Stomach (tissue), 4 donors: ENCODE results near the gene ZNF594.

ENCODE experiments used
- POLR2A ChIP-seq, 4 donors: fragments of 450-650 bp; IDR thresholded peaks; one replicate each; pipeline ENCODE4 v1.6.1; 2016; ENCODE audit warnings: antibody characterized with exemption in 4 of 4, control low read depth in 2 of 4, mild to moderate bottlenecking in 1 of 4, moderate library complexity in 1 of 4
- POLR2AphosphoS5 ChIP-seq, 3 donors: sonication (generic); formaldehyde crosslinking; IDR thresholded peaks; one replicate each; pipeline ENCODE4 v1.6.1; 2016; ENCODE audit warnings: antibody characterized with exemption in 3 of 3
- TF ChIP-seq, protein P1 (sequence below), 7 experiments: fragments of 450-650 bp in 4 of 7; fragments of 200-600 bp in 3 of 7; sonication (generic) in 3 of 7; IDR thresholded peaks; one replicate each; pipeline ENCODE4 v1.5.1; 2016 to 2019; ENCODE audit warnings: antibody characterized with exemption in 7 of 7, control low read depth in 2 of 7, mild to moderate bottlenecking in 1 of 7

DNA sequence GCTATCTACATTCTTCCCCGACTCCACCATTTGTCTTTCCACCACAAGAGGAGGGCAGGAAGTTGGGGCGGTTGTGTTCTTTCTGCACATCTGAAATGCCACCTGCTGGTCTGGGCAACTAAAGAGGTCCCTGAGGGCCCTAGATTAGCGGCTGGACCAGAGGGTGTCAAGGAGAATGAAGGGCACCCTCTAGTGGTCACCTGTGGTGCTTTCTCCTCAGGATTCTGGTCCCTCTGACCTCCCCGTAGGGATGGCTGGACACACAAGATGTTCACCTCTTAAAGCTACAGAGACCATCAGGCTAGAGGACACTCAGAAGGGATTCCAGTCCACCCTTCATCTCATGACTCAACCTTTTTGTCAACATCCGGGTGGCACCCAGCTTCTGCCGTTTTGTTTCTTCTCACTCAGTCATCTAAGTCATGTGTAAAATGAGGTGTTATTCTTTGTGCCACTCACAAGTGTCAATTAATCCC, 45.9 kb upstream of the ZNF594 start:
- TF ChIP-seq, protein P1, sequence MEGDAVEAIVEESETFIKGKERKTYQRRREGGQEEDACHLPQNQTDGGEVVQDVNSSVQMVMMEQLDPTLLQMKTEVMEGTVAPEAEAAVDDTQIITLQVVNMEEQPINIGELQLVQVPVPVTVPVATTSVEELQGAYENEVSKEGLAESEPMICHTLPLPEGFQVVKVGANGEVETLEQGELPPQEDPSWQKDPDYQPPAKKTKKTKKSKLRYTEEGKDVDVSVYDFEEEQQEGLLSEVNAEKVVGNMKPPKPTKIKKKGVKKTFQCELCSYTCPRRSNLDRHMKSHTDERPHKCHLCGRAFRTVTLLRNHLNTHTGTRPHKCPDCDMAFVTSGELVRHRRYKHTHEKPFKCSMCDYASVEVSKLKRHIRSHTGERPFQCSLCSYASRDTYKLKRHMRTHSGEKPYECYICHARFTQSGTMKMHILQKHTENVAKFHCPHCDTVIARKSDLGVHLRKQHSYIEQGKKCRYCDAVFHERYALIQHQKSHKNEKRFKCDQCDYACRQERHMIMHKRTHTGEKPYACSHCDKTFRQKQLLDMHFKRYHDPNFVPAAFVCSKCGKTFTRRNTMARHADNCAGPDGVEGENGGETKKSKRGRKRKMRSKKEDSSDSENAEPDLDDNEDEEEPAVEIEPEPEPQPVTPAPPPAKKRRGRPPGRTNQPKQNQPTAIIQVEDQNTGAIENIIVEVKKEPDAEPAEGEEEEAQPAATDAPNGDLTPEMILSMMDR (IDR thresholded peaks at IDR 0.05) = peak in 5 of 7 experiments; percentile 27 to 63 (median 58)
- TF ChIP-seq POLR2A (IDR thresholded peaks at IDR 0.05) (no peak), POLR2AphosphoS5 (IDR thresholded peaks at IDR 0.05) (no peak)
